ENCODE measurements around the gene SGCA. TPM values are rescaled to one million over a fixed set of nuclear protein-coding genes. Genes with fewer than 3 reads are reported as not detected.

The SGCA gene
- total RNA-seq, 2 experiments from 2014 or later = not detected

GRCh38 chr17:50151937-50152547, 13.8 kb upstream of the SGCA start:
- H3K36me3 Mint-ChIP-seq (ENCODE audit: low read depth) = peaks cover 16% of the 10 kb centered on the region
- peak; percentile 12 for ATAC-seq (ENCODE audit: poor library complexity)
- intact Hi-C loops (cut with DNase I, micrococcal nuclease) = loop anchor here (1.0 to 5.0 kb wide), 3 partner anchors 9 to 55 kb away; partner anchors contain the start of gene PDK2 (in 1 of the 2)

DNA sequence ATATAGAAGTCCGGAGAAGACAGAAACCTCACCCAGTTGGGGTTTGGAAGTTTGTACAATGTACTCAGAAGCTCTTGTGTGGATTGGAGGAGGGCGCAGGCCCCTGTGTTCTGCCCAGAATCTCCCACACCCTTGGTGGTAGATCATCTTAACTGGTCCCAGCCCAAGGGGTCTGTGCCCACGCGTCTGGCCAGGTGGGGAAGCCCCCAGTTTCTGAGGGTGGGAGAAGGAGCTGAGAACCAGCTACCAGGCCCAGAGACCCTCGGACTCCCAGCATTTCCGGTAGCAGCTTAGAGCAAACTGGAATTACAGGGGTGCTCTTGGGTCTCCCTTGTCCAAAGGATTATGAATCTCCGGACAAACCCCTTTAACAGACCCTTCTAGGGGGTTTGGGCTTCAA, 13.1 kb upstream of the SGCA start:
- DNase-seq = no peak
- H3K27ac ChIP-seq (ENCODE audit: low read depth in 1 of 2, low read length in 2 of 2) = peak overlapping the region; percentile 21 to 47
- H3K27me3 Mint-ChIP-seq = no peaks in the 10 kb centered on the region
- H3K27me3 ChIP-seq (ENCODE audit: control insufficient read depth in 1 of 2, insufficient read depth in 2 of 2, low read length in 2 of 2) = no peaks in the 10 kb centered on the region
- no peak for ATAC-seq (ENCODE audit: poor library complexity)
- peaks cover 9% of the 10 kb centered on the region for H3K36me3 Mint-ChIP-seq (ENCODE audit: low read depth)
- H3K9me3 Mint-ChIP-seq = no peaks in the 10 kb centered on the region
- H3K9me3 ChIP-seq (ENCODE audit: control insufficient read depth in 1 of 2, insufficient read depth in 1 of 2, low read length in 2 of 2) = no peaks in the 10 kb centered on the region
- ChIA-PET CTCF (interaction anchor here (1.2 to 2.4 kb wide), 8 partner anchors 9 to 245 kb away, joined by 3 to 26 read pairs (median 6); partner anchors contain the start of gene LRRC59), POLR2A (interaction anchor here (0.7 to 4.2 kb wide), 7 partner anchors 9 to 1153 kb away, joined by 3 to 50 read pairs (median 6); no protein-coding TSS in a partner anchor)
- peaks cover 46% of the 10 kb centered on the region for H3K4me1 ChIP-seq (ENCODE audit: insufficient read depth, low read length)
- TF ChIP-seq CTCF (IDR thresholded peaks at IDR 0.05) = no peak
- no peaks in the 10 kb centered on the region for H3K36me3 ChIP-seq (ENCODE audit: insufficient read depth, low read length)
- H3K4me3 ChIP-seq (ENCODE audit: low read length) = no peak overlapping the region
- intact Hi-C loops (cut with DNase I, micrococcal nuclease) = loop anchor here in 1 of 2 experiments (5.0 kb wide), 1 partner anchor 55 kb away; the partner anchor contains the start of gene PDK2
- peaks cover 38% of the 10 kb centered on the region for H3K4me1 Mint-ChIP-seq (ENCODE audit: low read depth)
- H3K27ac Mint-ChIP-seq = peak overlapping the region; percentile 84
- H3K4me3 Mint-ChIP-seq = no peak overlapping the region

More at GRCh38 chr17:50151937-50152547, 13.8 kb upstream of the SGCA start:
- Histone ChIP-seq H3K27me3 (ENCODE audit: control insufficient read depth in 1 of 2, insufficient read depth in 2 of 2, low read length in 2 of 2) (no peaks in the 10 kb centered on the region), H3K36me3 (ENCODE audit: insufficient read depth, low read length) (no peaks in the 10 kb centered on the region), H3K27ac (ENCODE audit: low read depth in 1 of 2, low read length in 2 of 2) (peak overlapping the region; percentile 47 to 70), H3K4me1 (ENCODE audit: insufficient read depth, low read length) (peaks cover 47% of the 10 kb centered on the region), H3K9me3 (ENCODE audit: control insufficient read depth in 1 of 2, insufficient read depth in 1 of 2, low read length in 2 of 2) (no peaks in the 10 kb centered on the region), H3K4me3 (ENCODE audit: low read length) (peak overlapping the region; percentile 86)
- peak in 10 of 14 experiments; percentile 31 to 79 (median 49) for DNase-seq
- CTCF ChIA-PET = interaction anchor here (1.2 to 2.4 kb wide), 8 partner anchors 9 to 245 kb away, joined by 3 to 26 read pairs (median 6); partner anchors contain the start of gene LRRC59
- Mint-ChIP-seq H3K4me1 (ENCODE audit: low read depth) (peaks cover 44% of the 10 kb centered on the region), H3K4me3 (peak overlapping the region; percentile 90), H3K9me3 (no peaks in the 10 kb centered on the region), H3K27ac (peak overlapping the region; percentile 84), H3K27me3 (no peaks in the 10 kb centered on the region)
- TF ChIP-seq CTCF (IDR thresholded peaks at IDR 0.05) = no peak
- POLR2A ChIA-PET = interaction anchor here (0.7 to 4.2 kb wide), 9 partner anchors 9 to 1152 kb away, joined by 3 to 50 read pairs (median 4); no protein-coding TSS in a partner anchor

DNA sequence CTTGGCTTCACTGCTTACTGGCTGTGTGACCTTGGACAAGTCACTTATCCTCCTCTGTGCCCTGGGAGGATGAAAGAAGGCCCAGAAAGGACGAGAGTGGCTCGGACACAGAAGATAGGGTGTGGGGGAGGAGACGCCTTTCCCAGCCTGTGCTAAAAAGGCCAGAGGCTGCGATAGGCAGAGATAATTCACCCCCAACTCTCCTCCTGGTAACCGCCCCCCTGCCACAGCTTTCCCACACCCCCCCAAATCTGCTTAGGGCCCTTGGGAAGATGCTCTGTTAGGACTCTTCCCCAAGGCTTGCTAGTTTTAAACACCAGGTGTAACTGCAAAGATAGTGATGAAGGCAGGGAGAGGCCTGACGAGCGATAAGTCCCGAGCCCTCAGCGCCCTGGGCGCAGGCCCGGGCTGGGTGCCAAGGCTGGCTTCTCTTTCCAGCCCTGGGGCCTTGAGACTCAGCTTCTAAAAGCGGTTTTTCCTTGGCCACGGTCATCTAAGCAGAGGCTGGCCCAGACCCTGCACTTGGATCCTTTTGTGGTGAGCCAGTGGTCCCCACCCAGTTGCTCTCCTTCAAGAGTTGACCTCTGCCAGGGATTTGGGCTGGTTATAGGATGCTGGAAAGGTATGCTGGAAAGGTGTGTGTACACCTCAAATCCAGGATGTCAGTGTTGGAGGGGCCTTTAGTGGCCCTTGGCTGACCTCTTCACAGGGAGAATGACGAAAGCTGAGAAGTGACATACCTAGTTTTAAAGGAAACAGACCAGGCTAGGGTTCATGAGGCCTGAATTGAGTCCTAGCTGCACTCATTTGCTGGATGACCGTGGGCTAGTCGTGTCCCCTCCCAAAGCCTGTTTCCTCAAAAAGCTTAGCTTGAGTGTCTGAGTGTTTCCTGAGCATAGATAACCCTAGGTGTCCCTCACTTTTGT, 11.9 kb upstream of the SGCA start:
- POLR2A ChIA-PET = no interaction called here

More for the DNA sequence above, 11.9 kb upstream of the SGCA start:
- Histone ChIP-seq H3K27me3 (ENCODE audit: control insufficient read depth in 1 of 2, insufficient read depth in 2 of 2, low read length in 2 of 2) (no peaks in the 10 kb centered on the region), H3K4me1 (ENCODE audit: insufficient read depth, low read length) (peaks cover 44% of the 10 kb centered on the region), H3K36me3 (ENCODE audit: insufficient read depth, low read length) (no peaks in the 10 kb centered on the region), H3K9me3 (ENCODE audit: control insufficient read depth in 1 of 2, insufficient read depth in 1 of 2, low read length in 2 of 2) (no peaks in the 10 kb centered on the region), H3K27ac (ENCODE audit: low read depth in 1 of 2, low read length in 2 of 2) (no peak overlapping the region), H3K4me3 (ENCODE audit: low read length) (no peak overlapping the region)
- CTCF ChIA-PET = interaction anchor here (1.0 kb wide), 1 partner anchor 60 kb away, joined by 6 read pairs; no protein-coding TSS in a partner anchor
- TF ChIP-seq CTCF (IDR thresholded peaks at IDR 0.05) = no peak
- Mint-ChIP-seq H3K27me3 (no peaks in the 10 kb centered on the region), H3K27ac (peak overlapping the region; percentile 47), H3K36me3 (ENCODE audit: low read depth) (peaks cover 5% of the 10 kb centered on the region), H3K9me3 (no peaks in the 10 kb centered on the region), H3K4me1 (ENCODE audit: low read depth) (peaks cover 40% of the 10 kb centered on the region), H3K4me3 (peak overlapping the region; percentile 34)
- ATAC-seq (ENCODE audit: poor library complexity) = no peak
- intact Hi-C loops (cut with DNase I, micrococcal nuclease) = loop anchor here in 1 of 2 experiments (5.0 kb wide), 1 partner anchor 57 kb away; the partner anchor contains the start of gene PDK2
- DNase-seq = no peak

Data from CD4-positive, alpha-beta T cell (primary cell).